ENCODE results near the gene EIF3F.

EIF3F gene

GRCh38 chr11:8023831-8024555 lies 36.9 kb downstream of the EIF3F start:
- no peak for DNase-seq

GRCh38 chr11:8025123-8025522 lies 38.0 kb downstream of the EIF3F start:
- no peak for DNase-seq

GRCh38 chr11:8025816-8026215 lies 38.7 kb downstream of the EIF3F start:
- no peak for DNase-seq

GRCh38 chr11:8026982-8027381 lies 39.8 kb downstream of the EIF3F start:
- DNase-seq, result no peak

- DNase-seq, result no peak
Observed at GRCh38 chr11:8028766-8029165, 41.6 kb downstream of the EIF3F start.

GRCh38 chr11:8030526-8031247 lies 43.5 kb downstream of the EIF3F start:
- DNase-seq, result no peak

GRCh38 chr11:8031248-8032115 lies 44.3 kb downstream of the EIF3F start:
- no peak for DNase-seq

GRCh38 chr11:8032122-8032521 lies 45.0 kb downstream of the EIF3F start:
- no peak for DNase-seq

GRCh38 chr11:8032576-8033304 lies 45.6 kb downstream of the EIF3F start:
- no peak for DNase-seq

- peak in 3 of 4 experiments; percentile 8 to 13 (median 9) for DNase-seq
Observed at GRCh38 chr11:8033305-8034105, 46.4 kb downstream of the EIF3F start.

- no peak for DNase-seq
Observed at GRCh38 chr11:8034106-8034585, 47.0 kb downstream of the EIF3F start.

- DNase-seq, result no peak
Observed at GRCh38 chr11:8034604-8035190, 47.6 kb downstream of the EIF3F start.

- DNase-seq, result no peak
Observed at GRCh38 chr11:8035200-8035855, 48.2 kb downstream of the EIF3F start.

GRCh38 chr11:8036002-8036802 lies 49.1 kb downstream of the EIF3F start:
- no peak for DNase-seq

GRCh38 chr11:8036986-8037385 lies 49.8 kb downstream of the EIF3F start:
- no peak for DNase-seq

- DNase-seq, result no peak
Observed at GRCh38 chr11:8038393-8038792, 51.3 kb downstream of the EIF3F start.

- DNase-seq, result no peak
Observed at GRCh38 chr11:8038811-8039529, 51.8 kb downstream of the EIF3F start.

- no peak for DNase-seq
Observed at GRCh38 chr11:8039530-8040260, 52.6 kb downstream of the EIF3F start.
